GM23338 (cell line): ENCODE results near the gene FBXL17. TPM values are rescaled to one million over a fixed set of nuclear protein-coding genes. Genes with fewer than 3 reads are reported as not detected.

ENCODE experiments used
- ATAC-seq: fragments of 200-7000 bp; cut with Tn5 transposase; 3 replicates; pipeline ENCODE4 v1.9.1; 2020
- DNase-seq: peaks from one replicate; pipeline ENCODE4 v3.0.0-alpha.2; 2015; ENCODE audit warnings: low spot score
- H2AFZ ChIP-seq: fragments of 200-600 bp; sonication (generic); 2 replicates; pipeline ENCODE4 v1.8.0; 2016; ENCODE audit warnings: antibody characterized with exemption, mild to moderate bottlenecking, moderate library complexity
- H3F3A ChIP-seq: fragments of 200-600 bp; sonication (generic); replicated peaks from 2 replicates; pipeline ENCODE4 v1.8.0; 2017; ENCODE audit warnings: antibody characterized with exemption, mixed run types, low read depth
- H3K27ac ChIP-seq: fragments of 200-600 bp; sonication (generic); 2 replicates; pipeline ENCODE4 v1.6.1; 2016; ENCODE audit warnings: low read depth
- H3K27me3 ChIP-seq: fragments of 200-600 bp; sonication (generic); 2 replicates; pipeline ENCODE4 v1.8.0; 2016; ENCODE audit warnings: mild to moderate bottlenecking, mixed run types, moderate library complexity; ENCODE audit not compliant: insufficient read depth
- H3K36me3 ChIP-seq: fragments of 200-600 bp; sonication (generic); 2 replicates; pipeline ENCODE4 v1.8.0; 2016; ENCODE audit warnings: mild to moderate bottlenecking; ENCODE audit not compliant: insufficient read depth
- H3K4me1 ChIP-seq: fragments of 200-600 bp; sonication (generic); 2 replicates; pipeline ENCODE4 v1.8.0; 2016; ENCODE audit warnings: mild to moderate bottlenecking, moderate library complexity; ENCODE audit not compliant: insufficient read depth
- H3K4me2 ChIP-seq: fragments of 200-600 bp; sonication (generic); 2 replicates; pipeline ENCODE4 v1.7.1; 2017; ENCODE audit warnings: mixed run types
- H3K4me3 ChIP-seq: fragments of 200-600 bp; sonication (generic); 2 replicates; pipeline ENCODE4 v1.6.1; 2016; ENCODE audit warnings: mixed run types
- H3K79me2 ChIP-seq: fragments of 200-600 bp; sonication (generic); replicated peaks from 2 replicates; pipeline ENCODE4 v1.8.0; 2017; ENCODE audit warnings: mild to moderate bottlenecking; ENCODE audit not compliant: insufficient read depth
- H3K9me2 ChIP-seq: fragments of 200-600 bp; sonication (generic); 2 replicates; pipeline ENCODE4 v1.8.0; 2017; ENCODE audit not compliant: insufficient read depth
- H4K20me1 ChIP-seq: fragments of 200-600 bp; sonication (generic); replicated peaks from 2 replicates; pipeline ENCODE4 v1.8.0; 2017; ENCODE audit warnings: mild to moderate bottlenecking; ENCODE audit not compliant: insufficient read depth
- H3K27ac Mint-ChIP-seq: 2 replicates; pipeline ENCODE4 v1.8.0; 2020; ENCODE audit warnings: inconsistent platforms, mild to moderate bottlenecking, moderate library complexity, mixed read lengths
- H3K27me3 Mint-ChIP-seq: 3 replicates; pipeline ENCODE4 v1.8.0; 2022; ENCODE audit warnings: low read depth, mild to moderate bottlenecking, moderate library complexity, mixed read lengths, inconsistent platforms; ENCODE audit not compliant: insufficient read depth, poor library complexity
- H3K36me3 Mint-ChIP-seq: 3 replicates; pipeline ENCODE4 v1.8.0; 2021; ENCODE audit warnings: low read depth, mild to moderate bottlenecking, inconsistent platforms, moderate library complexity, mixed read lengths
- H3K4me1 Mint-ChIP-seq: 3 replicates; pipeline ENCODE4 v1.8.0; 2020; ENCODE audit warnings: mild to moderate bottlenecking, inconsistent platforms, mixed read lengths
- H3K4me3 Mint-ChIP-seq: 3 replicates; pipeline ENCODE4 v1.8.0; 2021; ENCODE audit warnings: moderate library complexity, mild to moderate bottlenecking, inconsistent platforms, mixed read lengths
- H3K9me3 Mint-ChIP-seq: 3 replicates; pipeline ENCODE4 v1.8.0; 2020; ENCODE audit warnings: moderate library complexity, mild to moderate bottlenecking, inconsistent platforms, mixed read lengths
- CTCF ChIP-seq, 2 experiments: fragments of 200-600 bp in 1 of 2; sonication (generic) in 1 of 2; conservative IDR thresholded peaks; 2 replicates each; pipeline versions ENCODE4 v1.5.1 to v1.6.1; 2016 to 2017; ENCODE audit warnings: antibody characterized with exemption in 2 of 2, low read depth in 2 of 2, mild to moderate bottlenecking in 2 of 2, moderate library complexity in 1 of 2
- EZH2phosphoT487 ChIP-seq: fragments of 200-600 bp; sonication (generic); IDR thresholded peaks from one replicate; pipeline ENCODE4 v1.8.1; 2018; ENCODE audit warnings: antibody characterized with exemption; ENCODE audit not compliant: unreplicated experiment
- NANOG ChIP-seq: IDR thresholded peaks from 2 replicates; pipeline ENCODE4 v1.6.1; 2016; ENCODE audit warnings: antibody characterized with exemption, borderline replicate concordance
- POLR2AphosphoS5 ChIP-seq: IDR thresholded peaks from 2 replicates; pipeline ENCODE4 v1.6.1; 2016; ENCODE audit warnings: antibody characterized with exemption, low read depth
- STAT1 ChIP-seq: IDR thresholded peaks from one replicate; pipeline ENCODE4 v1.6.1; 2016; ENCODE audit warnings: antibody characterized with exemption; ENCODE audit not compliant: unreplicated experiment
- ZNF331 ChIP-seq: fragments of 250-450 bp; sonication (Bioruptor Pico); IDR thresholded peaks from 2 replicates; pipeline ENCODE4 v1.5.0; 2020; ENCODE audit warnings: low read depth, mild to moderate bottlenecking, moderate library complexity
- ZNF462 ChIP-seq: fragments of 250-450 bp; sonication (Bioruptor Pico); IDR thresholded peaks from 2 replicates; pipeline ENCODE4 v1.5.0; 2020; ENCODE audit warnings: mild to moderate bottlenecking, moderate library complexity
- polyA plus RNA-seq: library from polyadenylated mRNA; unstranded; fragments of >200 nt; fragmentation: Nextera tagmentation; extraction: Ambion mirVana; gene quantifications from 2 replicates; pipeline ENCODE4 v1.2.1, GENCODE V29; 2016
- total RNA-seq: library from RNA; depleted of rRNA; stranded (reverse); fragments of >200 nt; shearing (Covaris generic); gene quantifications from 2 replicates; pipeline ENCODE4 v1.2.3, GENCODE V29; 2014

Gene FBXL17
- total and polyA plus RNA-seq, 2 experiments from 2014 or later = 2.0 to 2.7 TPM

DNA sequence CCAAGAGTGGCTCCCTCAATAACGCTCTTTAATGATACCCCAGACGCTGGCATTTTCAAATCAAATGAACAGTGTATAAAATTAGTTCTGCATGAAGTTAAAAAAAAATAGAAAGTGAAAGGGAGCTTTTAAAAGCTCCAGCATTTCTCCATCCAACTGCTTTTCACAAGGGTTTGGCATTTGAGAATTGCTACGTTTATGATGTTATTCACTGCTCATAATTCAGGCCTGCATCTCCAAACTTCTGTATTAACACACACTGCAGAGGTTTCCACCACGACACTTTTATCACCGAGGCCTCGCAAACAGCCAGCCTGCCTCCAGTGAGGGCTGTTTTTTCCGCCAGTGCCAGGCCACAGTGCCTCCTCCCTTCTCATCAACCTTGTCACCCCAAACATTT is 505.6 kb downstream of the FBXL17 start (continued):
- no peak for TF ChIP-seq ZNF462
- no peak for TF ChIP-seq CTCF (conservative IDR thresholded peaks at IDR 0.05; ENCODE audit: low read depth in 2 of 2)
- TF ChIP-seq ZNF331 = no peak
- no peak for TF ChIP-seq POLR2AphosphoS5
- TF ChIP-seq STAT1 = no peak

DNA sequence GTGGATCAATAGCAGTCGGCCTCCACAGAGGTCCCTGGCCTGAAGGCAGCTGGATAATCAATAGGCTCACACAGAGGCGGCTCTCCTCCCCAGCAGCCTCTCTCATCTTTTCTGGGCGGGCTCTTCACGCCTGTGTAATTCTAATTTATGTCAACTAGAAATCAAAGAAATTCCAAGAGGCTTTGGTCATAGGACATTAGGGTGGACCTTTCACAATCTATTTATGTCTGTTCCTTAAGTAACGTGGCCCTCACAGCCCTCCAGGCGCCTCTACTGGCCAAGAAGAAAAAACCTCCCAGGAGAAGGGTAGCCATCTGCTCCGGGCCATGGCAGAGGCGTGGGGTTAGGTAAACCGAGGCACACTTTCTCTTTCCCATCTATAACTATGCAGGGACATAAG is 506.1 kb downstream of the FBXL17 start:
- Mint-ChIP-seq H3K4me3 (no peak overlapping the region), H3K9me3 (no peaks in the 10 kb centered on the region), H3K27me3 (peaks cover 3% of the 10 kb centered on the region), H3K36me3 (no peaks in the 10 kb centered on the region), H3K27ac (no peak overlapping the region), H3K4me1 (peaks cover 7% of the 10 kb centered on the region)
- Histone ChIP-seq H3K4me1 (peaks cover 7% of the 10 kb centered on the region; the same call in 1 of the 2 replicates), H3K4me2 (no peak overlapping the region), H4K20me1 (no peaks in the 10 kb centered on the region), H3K27me3 (no peaks in the 10 kb centered on the region), H3K79me2 (no peaks in the 10 kb centered on the region), H3K4me3 (no peak overlapping the region), H3K9me2 (no peaks in the 10 kb centered on the region), H3F3A (no peaks in the 10 kb centered on the region), H3K36me3 (no peaks in the 10 kb centered on the region), H3K27ac (no peak overlapping the region), H2AFZ (no peak overlapping the region)
- ATAC-seq = peak; percentile 39
- no peak for TF ChIP-seq NANOG
- TF ChIP-seq CTCF (conservative IDR thresholded peaks at IDR 0.05; ENCODE audit: low read depth in 2 of 2) = peak; percentile 33 to 35
- no peak for TF ChIP-seq EZH2phosphoT487
- DNase-seq = peak; percentile 26
